ENCODE results near the gene SPG21.

SPG21 gene

DNA sequence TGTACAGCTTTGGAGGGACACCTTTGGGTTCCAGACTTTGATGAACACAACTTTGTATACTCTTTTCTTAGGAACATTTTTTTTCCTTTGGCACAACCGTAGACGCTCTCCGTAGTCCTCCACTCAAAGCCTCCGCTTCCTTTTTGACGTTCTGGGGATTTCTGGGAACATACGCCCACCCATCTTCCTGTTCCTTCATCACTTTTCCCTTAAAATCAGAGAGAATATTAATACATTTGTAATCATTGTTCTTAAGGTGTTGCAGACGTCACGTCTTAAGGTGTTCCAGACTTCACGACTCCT lies 405 bp upstream of the SPG21 start:
- no peak for DNase-seq

DNA sequence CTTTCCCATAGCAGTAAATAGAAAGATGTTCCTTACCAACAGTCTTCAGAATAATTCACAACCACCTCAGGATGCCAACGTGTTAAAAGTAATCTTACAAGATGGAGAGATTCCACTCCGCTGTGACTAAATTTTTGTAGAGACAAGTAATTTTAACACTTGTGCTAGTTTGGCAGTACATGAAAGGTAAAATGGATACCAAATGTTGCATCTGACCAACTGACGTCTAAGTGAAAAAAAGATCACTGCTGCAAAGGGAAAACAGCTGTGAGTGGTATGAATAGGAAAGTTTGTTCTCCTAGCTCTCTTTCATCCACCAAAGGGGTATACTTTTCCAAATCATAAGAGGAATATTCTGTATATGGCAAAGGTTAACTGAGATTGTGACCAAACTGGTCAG lies 2.6 kb downstream of the SPG21 start:
- no peak for DNase-seq

DNA sequence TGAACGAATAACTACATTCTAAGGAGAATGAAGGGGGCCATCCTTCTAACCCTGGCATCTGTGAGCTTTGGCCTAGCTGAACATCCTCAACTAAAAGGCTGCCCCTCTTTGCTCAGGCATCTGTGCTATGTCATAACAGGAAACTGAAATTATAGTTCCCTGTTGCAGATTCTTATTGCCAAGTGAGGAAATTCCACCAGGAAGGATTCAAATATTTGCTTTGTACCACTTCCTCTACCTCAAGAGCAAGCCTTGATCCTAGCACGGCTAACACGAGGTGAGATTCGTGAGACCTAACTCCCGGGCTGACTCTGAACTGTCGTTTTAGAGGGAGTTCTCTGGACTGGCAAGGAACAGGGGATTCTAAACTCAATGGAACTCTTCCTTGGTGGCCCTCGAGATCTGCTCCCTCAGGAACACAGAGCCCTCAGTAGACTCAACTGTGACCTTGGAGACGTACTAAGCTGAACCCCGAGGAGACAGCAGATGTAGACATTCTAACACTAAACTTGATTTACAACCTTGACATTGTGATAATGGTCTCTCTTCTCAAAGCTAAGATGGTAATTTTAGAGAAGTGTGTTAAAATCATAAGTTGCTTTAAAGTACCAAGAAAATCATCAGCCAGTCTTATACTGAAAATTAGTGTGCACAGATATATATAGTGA lies 4.2 kb downstream of the SPG21 start:
- no peak for DNase-seq

DNA sequence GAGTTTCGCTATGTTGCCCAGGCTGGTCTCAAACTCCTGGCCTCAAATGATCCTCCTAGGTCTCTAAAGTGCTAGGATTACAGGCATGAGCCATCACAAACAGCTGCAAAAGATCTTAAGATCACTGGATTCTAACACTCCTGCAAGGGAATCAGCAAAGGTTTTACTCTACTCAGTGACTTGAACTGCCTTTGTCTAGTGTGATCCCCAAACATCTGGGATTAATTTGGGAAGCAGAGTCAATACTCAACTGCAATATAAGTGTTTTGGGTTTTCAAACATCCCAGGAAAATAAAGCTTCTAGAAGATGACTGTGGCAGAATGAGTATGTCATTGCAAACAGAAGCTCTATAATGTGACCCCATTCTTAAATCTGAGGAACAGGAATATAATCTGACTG lies 7.2 kb downstream of the SPG21 start:
- no peak for DNase-seq

DNA sequence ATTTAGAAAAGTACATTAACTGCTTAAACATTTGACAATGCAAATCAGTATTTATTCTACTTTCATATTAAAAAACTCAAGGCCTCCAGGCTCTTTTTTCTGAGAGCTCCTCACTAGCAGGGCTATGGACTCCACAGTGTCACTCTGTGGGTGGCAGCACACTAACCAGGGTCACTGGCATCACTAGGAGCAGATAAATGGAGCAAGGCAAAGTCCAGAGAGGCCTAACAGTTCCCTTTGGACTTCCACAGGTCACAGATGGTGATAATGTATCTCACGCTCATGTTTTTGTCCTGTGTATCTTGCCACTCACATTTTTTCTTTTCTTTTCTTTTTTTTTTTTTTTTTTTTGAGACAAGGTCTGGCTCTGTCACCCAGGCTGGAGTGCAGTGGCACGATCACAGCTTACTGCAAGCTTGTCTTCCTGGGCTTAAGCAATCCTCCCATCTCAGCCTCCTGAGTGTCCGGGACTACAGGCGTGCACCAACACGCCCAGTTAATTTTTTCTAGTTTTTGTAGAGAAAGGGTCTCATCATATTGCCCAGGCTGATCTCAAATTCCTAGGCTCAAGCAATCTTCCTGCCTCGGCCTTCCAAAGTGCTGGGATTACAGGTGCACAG lies 7.8 kb downstream of the SPG21 start:
- DNase-seq, result no peak

DNA sequence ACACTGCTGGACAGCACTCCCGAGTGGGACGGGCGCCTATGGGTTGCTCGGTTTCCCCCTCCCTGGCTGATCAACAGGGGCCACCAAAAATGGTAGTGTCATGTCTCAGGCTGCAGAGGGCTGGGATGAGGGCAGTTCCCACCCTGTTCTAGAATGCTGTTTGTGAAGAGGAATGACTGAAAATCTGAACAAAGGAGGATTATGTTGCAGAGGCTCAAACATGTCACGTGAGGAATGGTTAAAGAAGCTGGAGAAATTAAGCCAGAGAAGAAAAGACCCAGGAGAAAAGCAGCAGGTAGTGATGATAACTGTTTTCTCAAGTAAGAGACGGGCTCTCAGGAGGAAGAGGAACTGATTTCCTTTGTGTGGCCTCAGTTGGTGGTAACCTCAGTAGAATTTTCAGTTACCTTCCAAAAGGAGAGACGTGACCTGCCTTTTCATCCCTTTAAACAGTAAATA lies 10.4 kb downstream of the SPG21 start:
- DNase-seq, result no peak

DNA sequence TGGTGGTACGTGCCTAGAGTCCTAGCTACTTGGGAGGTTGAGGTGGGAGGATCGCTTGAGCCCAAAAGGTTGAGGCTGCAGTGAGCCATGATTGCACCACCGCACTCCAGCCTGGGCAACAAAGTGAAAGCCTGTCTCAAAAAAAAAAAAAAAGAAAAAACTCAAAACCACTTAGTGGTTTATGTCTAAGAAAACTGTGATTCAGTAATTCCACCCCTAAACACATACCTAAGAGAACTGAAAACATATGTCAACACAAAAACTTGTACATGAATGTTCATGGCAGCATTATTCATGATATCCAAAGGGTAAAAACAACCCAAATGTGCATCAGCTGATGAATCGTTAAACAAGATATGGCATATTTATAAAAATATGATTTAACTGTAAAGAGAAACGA lies 14.3 kb downstream of the SPG21 start:
- DNase-seq, result no peak

DNA sequence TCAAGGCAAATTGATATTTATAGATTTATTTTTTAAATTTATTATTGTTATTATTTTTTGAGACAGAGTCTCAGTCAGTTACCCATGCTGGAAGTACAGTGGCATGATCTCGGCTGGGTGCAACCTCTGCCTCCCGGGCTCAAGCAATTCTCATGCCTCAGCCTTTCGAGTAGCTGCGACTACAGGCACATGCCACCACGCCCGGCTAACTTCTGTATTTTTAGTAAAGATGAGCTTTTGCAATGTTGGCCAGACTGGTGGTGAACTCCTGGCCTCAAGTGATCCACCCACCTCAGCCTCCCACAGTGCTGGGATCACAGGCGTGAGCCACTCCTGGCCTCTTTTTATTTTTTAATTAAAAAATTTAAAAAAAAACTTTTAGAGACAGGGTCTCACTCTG lies 19.0 kb downstream of the SPG21 start:
- DNase-seq, result no peak

DNA sequence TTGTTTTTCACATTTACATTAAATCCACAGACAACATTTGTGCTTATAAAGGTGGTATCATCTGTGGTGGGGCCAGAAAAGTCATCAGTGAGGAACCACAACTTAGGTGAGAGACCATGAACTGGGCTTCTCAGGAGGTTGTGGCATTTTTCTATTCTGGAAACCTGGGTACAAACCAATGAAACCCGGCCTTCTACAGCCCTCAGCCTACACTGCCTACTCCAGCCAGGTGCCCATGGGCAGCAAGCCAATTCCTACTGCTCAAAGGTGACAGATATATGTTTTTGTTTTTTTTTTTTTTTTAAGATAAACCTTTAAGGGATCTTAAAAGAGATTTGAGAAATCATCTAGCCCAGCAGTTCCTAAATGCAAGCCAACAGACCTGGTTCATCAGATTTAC lies 20.3 kb downstream of the SPG21 start:
- no peak for DNase-seq

DNA sequence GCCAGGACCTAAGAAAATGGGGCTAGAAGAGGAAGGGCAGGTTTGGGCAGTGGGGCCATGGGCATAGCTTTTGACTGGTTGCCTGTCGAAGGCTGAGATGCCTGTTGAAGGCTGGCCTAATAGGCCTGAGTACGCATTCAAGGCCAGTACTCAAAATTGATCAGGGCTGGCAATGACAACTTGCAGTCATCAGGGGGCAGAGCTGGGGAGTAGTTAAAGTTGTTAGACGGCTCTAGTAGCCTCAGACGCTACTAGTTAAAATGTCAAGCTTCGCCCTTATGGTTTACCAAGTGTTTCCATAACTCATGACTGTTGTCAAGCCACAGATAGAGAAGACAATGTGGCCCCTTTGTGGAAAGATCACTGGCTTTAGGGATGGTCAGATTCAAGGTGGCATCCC lies 28.7 kb downstream of the SPG21 start:
- no peak for DNase-seq

DNA sequence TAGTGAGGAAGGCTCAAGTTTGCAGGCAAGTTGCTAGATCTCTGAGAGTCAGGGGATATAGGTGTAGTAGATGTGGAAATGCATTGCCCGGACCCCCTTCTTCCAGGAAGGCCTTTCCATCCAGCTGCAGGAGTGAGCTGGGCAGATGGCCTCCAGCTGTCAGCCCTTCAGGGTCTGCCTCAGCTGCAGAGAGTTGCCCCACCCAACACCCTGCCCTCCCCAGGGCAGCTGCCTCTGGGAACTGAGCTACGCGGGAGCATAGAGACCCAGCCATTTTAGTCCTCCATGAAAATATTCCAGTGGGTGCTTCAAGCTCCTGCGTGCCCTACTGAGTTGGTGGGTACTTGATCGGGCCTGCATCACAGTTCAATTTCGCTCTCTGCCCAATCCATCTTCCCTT lies 29.6 kb downstream of the SPG21 start:
- no peak for DNase-seq

DNA sequence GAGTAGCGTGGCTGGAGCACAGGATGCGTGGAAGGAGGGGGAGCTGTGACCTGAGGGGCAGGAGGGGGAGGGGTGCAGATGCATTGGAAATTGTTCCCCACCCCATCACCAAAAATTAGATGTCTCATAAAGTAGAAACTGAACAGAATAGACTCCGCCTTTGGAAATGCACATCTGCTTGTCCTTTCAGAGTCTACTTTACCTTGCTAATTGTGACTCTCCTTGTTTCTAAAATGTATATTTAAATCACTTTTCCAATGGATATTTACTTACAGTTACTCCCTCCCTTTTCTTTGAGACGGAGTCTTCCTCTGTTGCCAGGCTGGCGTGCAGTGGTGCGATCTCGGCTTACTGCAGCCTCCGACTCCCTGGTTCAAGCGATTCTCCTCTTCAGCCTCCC lies 30.6 kb downstream of the SPG21 start:
- no peak for DNase-seq

DNA sequence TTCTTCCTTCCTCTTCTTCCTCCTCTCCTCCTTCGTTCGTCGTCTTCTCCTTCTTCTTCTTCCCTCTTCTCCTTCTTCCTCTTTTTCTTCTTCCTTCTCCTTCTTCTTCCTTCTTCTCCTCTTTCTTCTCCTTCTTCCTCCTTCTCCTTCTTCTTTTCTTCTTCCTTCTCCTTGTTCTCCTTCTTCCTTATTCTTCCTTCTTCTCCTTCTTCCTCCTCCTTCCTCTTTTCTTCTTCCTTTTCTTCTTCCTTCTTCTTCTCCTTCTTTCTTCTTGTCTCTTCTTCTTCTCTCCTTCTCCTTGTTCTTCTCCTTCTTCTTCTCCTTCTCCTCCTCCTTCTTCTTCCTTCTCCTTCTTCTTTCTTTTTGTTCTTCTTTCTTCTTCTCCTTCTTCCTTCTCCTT lies 35.3 kb downstream of the SPG21 start:
- DNase-seq, result no peak

DNA sequence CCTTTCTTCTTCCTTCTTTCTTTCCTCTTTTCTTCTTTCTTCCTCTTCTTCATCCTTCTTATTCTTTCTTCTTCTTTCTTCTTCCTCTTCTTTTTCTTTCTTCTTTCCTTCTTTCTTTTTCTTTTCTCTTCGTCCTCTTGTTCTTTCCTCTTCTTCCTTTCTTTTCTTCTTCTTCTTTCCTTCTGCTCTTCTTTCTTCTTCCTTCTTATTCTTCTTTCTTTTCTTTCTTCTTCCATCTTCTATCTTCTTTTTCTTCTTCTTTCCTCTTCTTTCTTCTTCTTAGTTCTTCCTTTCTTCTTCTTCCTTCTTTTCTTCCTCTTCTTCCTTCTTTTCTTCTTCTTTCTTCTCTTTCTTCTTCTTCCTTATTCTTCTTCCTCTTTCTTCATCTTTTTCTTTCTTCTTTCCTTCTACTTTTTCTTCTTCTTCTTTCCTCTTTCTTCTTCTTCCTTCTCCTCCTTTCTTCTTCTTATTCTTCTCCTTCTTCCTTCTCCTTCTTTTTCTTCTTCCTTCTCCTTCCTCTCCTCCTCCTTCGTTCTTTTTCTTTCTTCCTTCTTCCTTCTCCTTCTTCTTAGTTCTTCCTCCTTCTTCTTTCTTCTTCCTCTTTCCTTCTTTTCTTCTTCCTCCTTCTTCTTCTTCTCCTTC lies 37.8 kb downstream of the SPG21 start:
- DNase-seq, result no peak

DNA sequence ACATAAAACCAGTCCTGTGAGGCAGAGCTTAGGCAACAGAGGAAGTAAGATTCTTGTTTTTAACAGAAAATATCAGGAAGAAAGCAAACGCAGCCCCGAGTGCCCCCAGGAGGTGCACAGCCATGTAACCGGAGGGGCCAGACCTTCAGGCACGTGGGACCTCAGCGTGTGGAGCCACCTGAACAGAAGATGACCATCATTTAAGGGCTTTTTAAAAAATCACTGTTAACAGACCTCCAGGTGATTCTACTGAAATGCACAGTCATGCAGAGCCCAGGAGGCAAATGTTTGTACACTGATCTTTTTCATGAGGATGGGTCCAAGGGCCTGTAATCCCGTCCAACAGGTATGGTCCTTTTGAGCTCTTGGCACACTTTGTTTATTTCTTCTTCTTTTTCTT lies 38.8 kb downstream of the SPG21 start:
- DNase-seq, result no peak

DNA sequence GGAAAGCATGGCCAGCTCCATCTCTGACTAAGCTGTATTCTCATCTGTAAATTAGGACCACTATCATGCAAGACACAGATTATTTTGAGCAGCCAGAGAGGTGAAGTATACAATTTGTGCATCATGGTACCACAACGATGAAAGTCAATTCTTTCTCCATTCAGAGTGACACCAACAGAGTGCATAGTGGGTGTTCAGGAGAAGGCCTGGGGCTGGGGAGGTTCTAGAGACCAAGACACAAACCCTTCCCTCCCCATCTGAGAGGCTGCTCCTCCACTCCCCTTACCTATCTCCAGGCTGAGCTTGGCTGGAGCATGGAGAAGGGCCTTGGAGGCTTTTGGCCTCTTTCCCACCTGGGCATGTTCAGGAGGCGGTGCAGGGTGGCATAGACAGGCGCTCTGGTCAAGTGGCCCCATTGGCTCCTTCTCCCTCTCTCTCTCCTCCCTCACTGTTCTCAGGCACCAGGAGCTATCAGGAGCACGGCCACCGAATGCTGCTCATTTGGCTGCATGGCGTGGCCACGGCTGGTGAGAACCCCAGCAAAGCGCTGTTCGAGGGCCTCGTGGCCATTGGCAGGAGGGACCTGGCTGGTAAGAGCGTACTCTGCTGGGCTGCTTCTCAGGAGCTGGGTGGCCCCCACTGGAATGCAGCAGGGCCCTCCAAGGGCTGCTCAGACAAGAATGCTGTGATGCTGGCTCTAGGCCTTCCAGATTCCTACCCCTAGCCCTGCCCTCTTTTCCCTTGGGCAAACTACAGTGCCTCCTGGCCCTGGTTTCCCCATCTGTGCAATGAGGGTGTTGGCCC lies 40.1 kb downstream of the SPG21 start:
- peak; percentile 68 for DNase-seq

DNA sequence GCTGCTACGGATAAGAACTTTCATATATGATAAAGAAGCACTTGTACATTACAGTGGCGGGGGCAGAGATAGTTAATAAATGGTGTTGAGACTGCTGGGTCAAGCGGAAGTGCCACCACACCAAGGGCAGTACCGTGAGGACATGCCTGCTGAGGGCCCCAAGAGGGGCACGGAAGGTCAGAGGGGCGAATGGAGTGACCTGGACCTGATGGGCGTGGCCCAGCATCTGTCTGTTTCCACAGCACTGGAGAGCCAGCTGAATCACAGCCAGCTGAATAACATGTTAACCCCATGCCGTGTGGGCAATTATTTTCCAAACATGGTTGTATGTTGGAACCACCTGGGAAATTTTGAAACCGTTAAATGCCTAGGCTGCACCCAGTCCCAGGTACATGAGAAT lies 40.8 kb downstream of the SPG21 start:
- DNase-seq, result no peak

DNA sequence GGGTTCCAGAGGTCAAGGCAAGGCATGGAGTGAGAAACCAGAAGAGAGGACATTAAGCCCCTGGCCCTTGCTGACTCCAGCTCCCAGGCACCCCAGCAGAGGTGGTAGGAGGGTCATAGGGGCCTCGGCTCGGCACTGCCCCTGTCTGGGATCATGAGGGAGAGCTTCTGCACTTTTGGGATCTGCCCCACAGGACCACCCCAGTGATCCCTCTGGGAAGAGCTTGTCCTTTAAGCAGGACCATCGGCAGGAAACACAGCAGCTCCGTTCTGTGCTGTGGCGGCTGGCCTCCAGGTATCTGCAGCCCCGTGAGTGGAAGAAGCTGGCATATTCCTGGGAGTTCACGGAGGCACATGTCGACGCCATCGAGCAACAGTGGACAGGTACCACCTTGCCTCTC lies 42.5 kb downstream of the SPG21 start:
- peak; percentile 43 for DNase-seq

DNA sequence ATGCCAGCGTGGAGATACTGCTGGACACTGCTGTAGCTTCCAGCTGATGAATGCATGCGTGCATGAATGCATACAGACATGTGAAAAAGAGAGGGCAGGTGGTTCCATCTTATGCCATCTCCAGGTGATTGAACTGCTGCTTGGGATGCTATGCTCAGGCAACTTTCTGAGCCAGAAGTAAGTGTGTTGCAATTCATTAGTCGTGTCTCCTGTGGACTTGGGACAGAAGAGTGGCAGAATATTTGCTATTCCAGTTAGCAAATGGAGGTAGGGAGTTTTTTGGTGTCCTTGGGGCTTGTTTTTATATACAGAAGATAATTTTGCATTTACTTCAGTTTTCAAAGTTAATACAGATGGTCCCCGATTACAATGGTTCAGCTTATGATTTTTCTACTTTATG lies 44.8 kb downstream of the SPG21 start:
- peak; percentile 37 for DNase-seq

DNA sequence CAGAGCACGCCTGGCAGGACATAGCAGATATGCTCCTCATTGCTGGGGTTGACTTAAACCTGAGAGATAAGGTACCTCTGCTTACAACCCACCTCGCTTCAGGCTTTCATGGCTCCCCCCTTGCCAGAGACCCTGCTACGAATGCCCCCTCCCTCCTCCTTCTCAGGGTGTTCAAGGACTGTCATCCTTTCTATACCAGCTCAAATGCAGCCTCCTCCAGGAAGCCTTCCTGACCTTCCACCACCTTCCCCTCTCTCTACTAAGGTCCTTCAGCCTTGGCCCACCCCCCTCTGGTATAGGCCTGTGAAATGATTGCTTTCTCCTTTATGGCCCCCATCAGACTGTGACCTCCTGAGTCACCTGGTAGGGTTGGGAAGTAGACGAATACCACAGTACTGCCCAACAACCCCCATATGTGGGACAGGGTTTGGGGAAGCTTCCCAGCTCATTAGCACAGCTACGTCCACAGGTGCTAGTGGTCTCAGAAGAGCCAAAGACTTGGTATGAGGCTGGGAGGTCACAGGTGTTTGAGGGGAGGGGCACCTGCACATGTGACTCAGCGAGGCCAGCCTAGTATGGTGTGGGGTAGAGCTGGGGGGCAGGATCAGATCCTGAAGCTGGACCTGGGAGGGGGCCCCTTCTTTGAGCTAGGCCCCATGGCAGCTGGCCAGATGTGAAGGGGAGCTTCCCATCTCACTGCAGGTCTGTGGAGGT lies 46.0 kb downstream of the SPG21 start:
- DNase-seq, result peak; percentile 35

DNA sequence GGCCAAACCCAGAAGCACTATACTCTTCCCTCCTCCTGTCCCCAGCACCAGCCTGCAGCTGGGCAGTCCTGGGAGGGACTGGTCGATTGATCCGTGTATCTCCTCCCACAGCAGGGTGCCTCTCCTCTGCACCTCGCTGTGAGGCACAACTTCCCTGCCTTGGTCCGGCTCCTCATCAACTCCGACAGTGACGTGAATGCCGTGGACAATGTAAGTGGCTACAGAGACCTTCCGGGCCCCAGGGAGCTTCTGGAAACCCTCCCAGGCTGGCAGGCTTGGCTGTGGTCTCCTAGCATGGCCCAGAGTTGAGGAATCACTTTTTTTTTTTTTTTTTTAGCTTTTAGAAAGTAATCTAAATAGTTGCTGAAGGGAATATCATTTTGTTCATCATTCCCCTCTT lies 47.4 kb downstream of the SPG21 start:
- peak; percentile 33 for DNase-seq

DNA sequence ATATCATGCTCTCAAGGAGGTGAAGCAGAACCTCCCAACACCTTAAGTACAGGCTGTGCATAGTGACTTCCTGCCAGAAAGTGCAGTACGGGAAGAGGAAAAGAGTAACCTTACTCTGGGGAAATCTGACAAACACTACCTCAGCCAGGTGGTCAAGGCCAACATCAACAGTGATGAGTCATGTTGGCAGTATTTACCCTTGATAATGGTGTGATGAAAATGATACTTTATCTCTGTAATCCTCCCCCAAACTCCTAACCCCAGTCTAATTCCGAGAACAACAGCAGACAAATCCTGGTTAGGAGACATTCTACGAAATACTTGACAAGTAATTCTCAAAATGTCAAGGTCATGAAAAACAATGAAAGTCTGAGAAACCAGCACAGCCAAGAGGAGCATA lies 51.5 kb downstream of the SPG21 start:
- DNase-seq, result peak; percentile 23

DNA sequence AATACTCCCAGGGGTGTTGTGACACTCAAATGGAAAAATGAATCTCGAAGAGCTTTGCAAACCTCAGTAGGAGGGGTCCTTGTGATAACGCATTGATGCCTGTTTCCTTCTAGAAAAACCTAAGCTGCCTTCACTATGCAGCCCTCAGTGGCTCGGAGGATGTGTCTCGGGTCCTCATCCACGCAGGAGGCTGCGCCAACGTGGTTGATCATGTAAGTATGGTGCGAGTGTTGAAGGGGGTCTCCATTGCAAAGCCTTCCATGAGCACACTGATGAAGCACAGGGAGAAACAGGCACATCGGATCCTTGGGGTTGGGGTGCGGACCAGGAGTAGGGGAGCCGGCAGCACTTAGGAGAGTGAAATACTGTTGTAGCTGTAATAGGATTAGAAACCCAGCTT lies 55.7 kb downstream of the SPG21 start:
- DNase-seq, result no peak

Measured in islet precursor cell (in vitro differentiated cells).